DMS79 (cell line): ENCODE measurements around the gene NRAS.

ENCODE experiments used
- DNase-seq: peaks from one replicate; lab custom pipeline; 2025; lab: John Stamatoyannopoulos, UW

NRAS gene

GRCh38 chr1:114725230-114725629 lies 8.7 kb upstream of the NRAS start:
- DNase-seq = no peak

GRCh38 chr1:114723915-114724314 lies 7.3 kb upstream of the NRAS start:
- DNase-seq = no peak

- DNase-seq = no peak
Measured at GRCh38 chr1:114723457-114723856, 6.9 kb upstream of the NRAS start.

- no peak for DNase-seq
Measured at GRCh38 chr1:114720492-114720891, 3.9 kb upstream of the NRAS start.

GRCh38 chr1:114719424-114719787 lies 2.8 kb upstream of the NRAS start:
- no peak for DNase-seq

- no peak for DNase-seq
Measured at GRCh38 chr1:114718661-114719423, 2.3 kb upstream of the NRAS start.

- DNase-seq = no peak
Measured at GRCh38 chr1:114715952-114716303, 643 bp downstream of the NRAS start.

- DNase-seq = no peak
Measured at GRCh38 chr1:114712977-114713376, 3.6 kb downstream of the NRAS start.

- no peak for DNase-seq
Measured at GRCh38 chr1:114710360-114710759, 6.2 kb downstream of the NRAS start.

- no peak for DNase-seq
Measured at GRCh38 chr1:114707604-114708003, 9.0 kb downstream of the NRAS start.

GRCh38 chr1:114703242-114703641 lies 13.3 kb downstream of the NRAS start:
- no peak for DNase-seq

- no peak for DNase-seq
Measured at GRCh38 chr1:114702737-114703136, 13.8 kb downstream of the NRAS start.

GRCh38 chr1:114701931-114702330 lies 14.6 kb downstream of the NRAS start:
- DNase-seq = no peak

- DNase-seq = no peak
Measured at GRCh38 chr1:114700036-114700600, 16.5 kb downstream of the NRAS start.

- no peak for DNase-seq
Measured at GRCh38 chr1:114696810-114697209, 19.8 kb downstream of the NRAS start.

- DNase-seq = no peak
Measured at GRCh38 chr1:114695430-114696058, 21.0 kb downstream of the NRAS start, which contains the start of gene AMPD1. TSS of gene AMPD1 (minus strand) at chr1:114695546. CDS start at chr1:114695471, 75 bp downstream.

- DNase-seq = no peak
Measured at GRCh38 chr1:114694540-114695310, 21.8 kb downstream of the NRAS start.

GRCh38 chr1:114692947-114693346 lies 23.6 kb downstream of the NRAS start:
- DNase-seq = no peak

GRCh38 chr1:114691061-114691460 lies 25.5 kb downstream of the NRAS start:
- no peak for DNase-seq

- DNase-seq = no peak
Measured at GRCh38 chr1:114690148-114690547, 26.4 kb downstream of the NRAS start.

- DNase-seq = no peak
Measured at GRCh38 chr1:114688526-114688925, 28.0 kb downstream of the NRAS start.

- DNase-seq = no peak
Measured at GRCh38 chr1:114685851-114686250, 30.7 kb downstream of the NRAS start.

- no peak for DNase-seq
Measured at GRCh38 chr1:114677691-114678090, 38.9 kb downstream of the NRAS start.
